GM21529 (cell line): ENCODE data around the gene COL18A1.
"Not testable (repeated sequence)": the region's sequence is repeated elsewhere in the genome, so short reads cannot be mapped to it uniquely, and the experiment has no call there.

Experiments
- ATAC-seq: cut with Tn5 transposase; IDR thresholded peaks from one replicate; pipeline ENCODE4 v1.9.1; 2021; ENCODE audit not compliant: unreplicated experiment

Gene COL18A1

GRCh38 chr21:45555557-45556301 lies 150.8 kb downstream of the COL18A1 start:
- no peak for ATAC-seq

GRCh38 chr21:45556302-45556644 lies 151.3 kb downstream of the COL18A1 start:
- ATAC-seq = no peak

- ATAC-seq = no peak
These were observed 152.0 kb downstream of the COL18A1 start for GRCh38 chr21:45556645-45557615.

- ATAC-seq = no peak
These were observed 152.7 kb downstream of the COL18A1 start for GRCh38 chr21:45557616-45558043.

GRCh38 chr21:45558044-45558721 lies 153.2 kb downstream of the COL18A1 start:
- ATAC-seq = no peak

- no peak for ATAC-seq
These were observed 154.5 kb downstream of the COL18A1 start for GRCh38 chr21:45559216-45560105.

- ATAC-seq = no peak
These were observed 155.4 kb downstream of the COL18A1 start for GRCh38 chr21:45560106-45561021.

GRCh38 chr21:45561241-45561640 lies 156.3 kb downstream of the COL18A1 start:
- ATAC-seq = not testable (repeated sequence)

- ATAC-seq = no peak
These were observed 157.4 kb downstream of the COL18A1 start for GRCh38 chr21:45562402-45562801.

- no peak for ATAC-seq
These were observed 158.0 kb downstream of the COL18A1 start for GRCh38 chr21:45562965-45563364.
